WTC11 (cell line): ENCODE measurements around the gene IGFALS.

Experiments used
- E2F1 ChIP-seq: sonication (generic); formaldehyde crosslinking; IDR thresholded peaks from 2 replicates; pipeline ENCODE4 v1.8.0; 2022; ENCODE audit warnings: mild to moderate bottlenecking, missing genetic modification reagents
- FOXJ3 ChIP-seq: sonication (generic); formaldehyde crosslinking; IDR thresholded peaks from 2 replicates; pipeline ENCODE4 v1.9.0; 2021; ENCODE audit warnings: missing genetic modification reagents, mild to moderate bottlenecking, borderline replicate concordance
- MAX ChIP-seq: sonication (generic); formaldehyde crosslinking; IDR thresholded peaks from 2 replicates; pipeline ENCODE4 v1.8.0; 2022; ENCODE audit warnings: mild to moderate bottlenecking, missing genetic modification reagents
- NR1H2 ChIP-seq: sonication (generic); formaldehyde crosslinking; IDR thresholded peaks from 2 replicates; pipeline ENCODE4 v1.9.0; 2021; ENCODE audit warnings: mild to moderate bottlenecking, moderate library complexity, missing genetic modification reagents
- ZNF121 ChIP-seq: sonication (generic); formaldehyde crosslinking; IDR thresholded peaks from 2 replicates; pipeline ENCODE4 v1.8.0; 2023; ENCODE audit warnings: missing genetic modification reagents
- TF ChIP-seq, protein P1 (sequence below): sonication (generic); formaldehyde crosslinking; IDR thresholded peaks from 2 replicates; pipeline ENCODE4 v1.8.1; 2023; ENCODE audit warnings: mild to moderate bottlenecking, missing genetic modification reagents

GRCh38 chr16:1760911-1761310 lies 32.6 kb downstream of the IGFALS start:
- TF ChIP-seq, protein P1, sequence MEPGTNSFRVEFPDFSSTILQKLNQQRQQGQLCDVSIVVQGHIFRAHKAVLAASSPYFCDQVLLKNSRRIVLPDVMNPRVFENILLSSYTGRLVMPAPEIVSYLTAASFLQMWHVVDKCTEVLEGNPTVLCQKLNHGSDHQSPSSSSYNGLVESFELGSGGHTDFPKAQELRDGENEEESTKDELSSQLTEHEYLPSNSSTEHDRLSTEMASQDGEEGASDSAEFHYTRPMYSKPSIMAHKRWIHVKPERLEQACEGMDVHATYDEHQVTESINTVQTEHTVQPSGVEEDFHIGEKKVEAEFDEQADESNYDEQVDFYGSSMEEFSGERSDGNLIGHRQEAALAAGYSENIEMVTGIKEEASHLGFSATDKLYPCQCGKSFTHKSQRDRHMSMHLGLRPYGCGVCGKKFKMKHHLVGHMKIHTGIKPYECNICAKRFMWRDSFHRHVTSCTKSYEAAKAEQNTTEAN (CRISPR knock-in tag) = no peak
- no peak for TF ChIP-seq FOXJ3 (CRISPR knock-in tag)
- TF ChIP-seq NR1H2 (CRISPR knock-in tag) = no peak
- no peak for TF ChIP-seq MAX (CRISPR knock-in tag)
- no peak for TF ChIP-seq ZNF121 (CRISPR knock-in tag)
- no peak for TF ChIP-seq E2F1 (CRISPR knock-in tag)
